AG20443 (cell line): ENCODE results near the gene ELOVL1.
"Not testable (repeated sequence)": the region's sequence is repeated elsewhere in the genome, so short reads cannot be mapped to it uniquely, and the experiment has no call there.

Experiments used
- DNase-seq: peaks from one replicate; pipeline ENCODE4 v3.0.0; 2012; ENCODE audit warnings: low spot score, mixed read lengths

ELOVL1 gene

GRCh38 chr1:43367904-43368645 lies at the start of gene ELOVL1:
TSS of gene ELOVL1 (minus strand) at chr1:43368011. CDS start at chr1:43365609, 2,402 bp downstream.
- DNase-seq, result peak; percentile 98

DNA sequence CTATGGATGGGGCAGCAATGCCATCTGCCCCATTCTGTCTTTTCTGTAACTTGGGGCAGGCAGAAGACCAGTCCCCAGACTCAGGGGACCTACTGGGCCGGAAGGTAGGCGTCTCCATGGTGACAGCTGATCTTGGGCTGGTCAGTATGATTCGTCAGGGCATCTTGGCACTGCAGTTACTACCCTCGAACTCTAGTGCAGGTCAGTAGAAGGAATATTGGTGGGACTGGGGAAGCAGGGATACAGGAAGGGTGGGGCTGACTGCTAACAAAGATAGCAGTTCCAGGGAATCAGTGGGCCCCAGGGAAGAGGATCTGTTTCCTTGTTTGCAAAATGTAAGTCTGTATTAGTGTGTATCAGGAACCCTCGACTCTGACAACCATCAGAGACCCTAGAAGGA lies 48.1 kb upstream of the ELOVL1 start:
- no peak for DNase-seq

GRCh38 chr1:43414634-43415223 lies 46.9 kb upstream of the ELOVL1 start:
- DNase-seq, result peak; percentile 60

- not testable (repeated sequence) for DNase-seq
Measured at GRCh38 chr1:43413426-43413825, 45.6 kb upstream of the ELOVL1 start.

GRCh38 chr1:43410571-43410970 lies 42.8 kb upstream of the ELOVL1 start:
- DNase-seq, result no peak

- no peak for DNase-seq
Measured at GRCh38 chr1:43405876-43406234, 38.0 kb upstream of the ELOVL1 start.

GRCh38 chr1:43405219-43405875 lies 37.5 kb upstream of the ELOVL1 start:
- no peak for DNase-seq

DNA sequence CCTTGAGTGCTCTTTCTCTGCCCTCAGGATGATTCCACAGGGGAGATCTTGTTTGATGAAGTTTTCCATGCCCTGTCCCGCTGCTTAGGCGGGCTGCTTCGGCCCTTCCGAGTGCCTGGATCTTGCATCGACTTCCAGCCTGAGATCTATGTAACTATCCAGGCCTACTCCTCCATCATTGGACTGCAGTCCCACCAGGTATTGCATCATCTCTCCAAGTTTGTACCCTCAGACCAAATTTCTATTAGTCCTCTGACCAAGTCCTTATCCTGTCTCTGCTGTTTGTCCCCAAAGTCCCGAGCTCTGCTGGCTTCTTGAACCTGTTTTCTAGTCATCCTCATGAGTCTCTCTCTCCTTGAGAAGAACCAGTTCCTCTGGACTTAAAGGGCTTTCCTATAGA lies 36.5 kb upstream of the ELOVL1 start:
- DNase-seq, result no peak

GRCh38 chr1:43402089-43402865 lies 34.5 kb upstream of the ELOVL1 start:
- no peak for DNase-seq

DNA sequence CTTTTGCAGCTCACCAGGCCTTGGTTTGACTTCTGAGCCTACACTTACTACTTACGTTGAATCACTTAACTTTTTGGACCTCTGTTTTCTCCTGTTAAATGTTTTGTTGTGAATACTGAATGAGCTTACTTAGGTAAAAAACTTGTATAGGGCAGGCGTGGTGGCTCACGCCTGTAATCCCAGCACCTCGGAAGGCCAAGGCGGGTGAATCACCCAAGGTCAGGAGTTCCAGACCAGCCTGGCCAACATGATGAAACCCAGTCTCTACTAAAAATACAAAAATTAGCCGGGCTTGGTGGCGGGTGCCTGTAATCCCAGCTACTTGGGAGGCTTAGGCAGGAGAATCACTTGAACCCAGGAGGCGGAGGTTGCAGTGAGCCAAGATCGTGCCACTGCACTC lies 32.6 kb upstream of the ELOVL1 start:
- DNase-seq, result not testable (repeated sequence)

DNA sequence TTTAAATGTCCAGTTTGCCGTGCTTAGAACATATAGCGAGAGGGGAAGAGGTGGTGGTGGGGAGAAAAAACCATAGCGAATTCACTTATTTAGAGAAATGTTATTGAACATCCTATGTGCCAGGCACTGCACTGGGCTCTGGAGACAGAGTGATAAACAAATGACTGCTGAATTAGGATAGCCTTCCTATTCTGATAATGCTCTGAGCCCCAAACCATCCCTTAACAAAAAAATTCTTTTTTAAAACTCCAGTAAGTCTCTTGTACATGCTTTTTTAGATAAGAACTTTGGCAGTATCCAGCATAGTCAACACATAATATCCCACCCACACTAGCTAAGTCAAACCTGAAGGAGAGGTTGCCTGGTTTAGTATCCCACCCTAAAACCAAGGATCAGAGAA lies 30.4 kb upstream of the ELOVL1 start:
- no peak for DNase-seq

GRCh38 chr1:43396059-43396458 lies 28.2 kb upstream of the ELOVL1 start:
- no peak for DNase-seq

- DNase-seq, result no peak
Measured at GRCh38 chr1:43395523-43395922, 27.7 kb upstream of the ELOVL1 start.

GRCh38 chr1:43392702-43393101 lies 24.9 kb upstream of the ELOVL1 start:
- no peak for DNase-seq

DNA sequence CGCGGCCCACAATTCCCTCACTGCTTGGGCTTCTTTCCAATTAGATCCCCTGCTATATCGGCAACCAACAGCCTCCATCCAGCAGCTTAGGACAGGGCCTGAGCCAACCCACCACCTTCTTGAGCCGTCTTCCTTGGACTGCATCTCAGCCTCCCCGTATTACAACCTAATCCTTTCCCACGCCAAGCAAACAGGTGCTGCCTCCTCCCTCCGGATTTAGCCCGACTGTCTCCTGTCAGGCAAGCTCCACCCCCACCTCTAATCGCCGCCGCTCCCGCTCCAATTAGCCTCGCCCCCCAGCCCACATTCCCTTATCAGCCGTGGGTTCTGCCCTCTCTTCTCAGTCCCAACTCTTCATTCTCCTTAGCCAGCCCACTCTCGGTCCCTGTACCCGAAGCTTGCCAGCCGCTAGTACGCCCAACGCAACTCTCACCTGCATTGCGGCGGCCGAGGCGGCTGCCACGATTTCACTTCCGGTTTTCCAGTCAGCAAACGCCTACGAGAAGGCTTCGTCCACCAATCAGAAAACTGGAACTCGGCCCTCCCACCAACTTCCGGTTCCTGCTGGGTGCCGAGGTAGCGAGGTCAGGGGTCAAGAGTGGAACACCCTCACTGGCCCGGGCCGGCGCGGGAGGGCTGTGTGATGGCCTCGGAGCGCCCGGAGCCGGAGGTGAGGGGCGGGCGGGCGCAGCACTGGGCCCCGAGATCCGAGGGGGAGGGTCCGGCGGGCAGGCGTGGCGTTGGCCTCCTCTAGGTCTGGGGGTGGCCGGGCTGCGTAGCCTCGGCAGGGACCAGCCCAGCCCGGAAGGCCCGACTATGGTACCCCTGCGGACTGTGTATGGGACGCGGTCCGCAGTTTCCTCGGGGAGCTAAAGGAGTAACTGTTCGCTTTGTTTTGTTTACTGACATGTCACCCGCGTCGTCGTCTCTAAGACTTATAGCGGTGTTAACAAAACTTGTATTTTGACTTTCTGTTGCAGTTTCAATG lies 21.8 kb upstream of the ELOVL1 start, which contains the start of the genes MED8 and SZT2:
Gene MED8, minus strand, starts transcription at position 475 of the 988 bp plus-strand sequence. Its CDS starts 36 bp downstream, at position 439.
Gene SZT2, plus strand, starts transcription at position 574 of the 988 bp plus-strand sequence. Its CDS starts 70 bp downstream, at position 644.
- peak; percentile 98 for DNase-seq

- DNase-seq, result no peak
Measured at GRCh38 chr1:43388613-43389012, 20.8 kb upstream of the ELOVL1 start.

DNA sequence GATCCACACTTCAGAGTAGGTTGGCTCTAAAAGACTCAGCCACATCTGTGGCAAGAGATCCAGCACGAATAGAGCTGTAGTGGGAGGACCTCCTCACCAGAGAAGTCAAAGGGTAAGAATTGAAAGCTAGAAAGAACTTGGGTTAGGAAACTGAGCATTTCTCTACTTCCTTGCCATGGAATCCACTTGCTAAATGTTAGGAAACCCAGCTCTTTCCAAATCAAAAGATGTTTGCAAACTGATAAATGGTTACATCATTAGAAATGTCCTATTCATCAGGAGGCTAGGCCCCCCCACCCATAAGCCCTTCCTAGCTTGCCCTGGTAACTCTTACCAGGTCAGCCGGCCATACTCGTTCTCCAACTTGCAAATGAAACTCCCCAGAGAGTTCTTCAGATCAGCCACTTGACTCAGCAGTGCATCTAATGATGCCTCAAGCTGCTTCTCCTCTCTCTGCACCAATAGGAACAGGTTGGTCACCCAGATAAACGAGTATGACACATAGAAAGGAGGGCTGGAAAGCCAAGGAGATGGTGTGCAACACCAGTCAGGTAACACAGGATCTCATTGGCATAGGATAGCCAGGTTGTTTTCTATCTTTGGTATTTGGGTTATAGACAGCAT lies 20.3 kb upstream of the ELOVL1 start:
- DNase-seq, result no peak

DNA sequence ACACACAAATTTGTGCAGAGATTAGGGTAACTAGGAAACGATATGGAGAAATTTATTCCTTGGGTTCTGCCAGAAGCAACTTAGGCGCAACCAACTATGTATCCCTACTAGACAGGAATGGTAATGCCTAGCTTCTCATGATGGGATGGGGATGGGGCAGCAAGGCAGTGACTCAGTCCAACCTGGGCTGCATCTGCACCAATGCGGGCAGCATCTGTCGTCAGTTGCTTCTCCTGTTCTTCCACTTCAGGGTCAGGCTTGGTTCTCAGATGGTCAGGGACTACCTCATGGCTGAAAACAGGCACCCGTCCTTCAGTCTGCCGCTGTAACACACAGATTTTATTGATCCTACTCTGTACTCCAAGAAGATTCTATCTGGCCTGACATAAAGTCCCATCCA lies 18.9 kb upstream of the ELOVL1 start:
- no peak for DNase-seq

GRCh38 chr1:43383449-43383848 lies 15.6 kb upstream of the ELOVL1 start:
- no peak for DNase-seq

DNA sequence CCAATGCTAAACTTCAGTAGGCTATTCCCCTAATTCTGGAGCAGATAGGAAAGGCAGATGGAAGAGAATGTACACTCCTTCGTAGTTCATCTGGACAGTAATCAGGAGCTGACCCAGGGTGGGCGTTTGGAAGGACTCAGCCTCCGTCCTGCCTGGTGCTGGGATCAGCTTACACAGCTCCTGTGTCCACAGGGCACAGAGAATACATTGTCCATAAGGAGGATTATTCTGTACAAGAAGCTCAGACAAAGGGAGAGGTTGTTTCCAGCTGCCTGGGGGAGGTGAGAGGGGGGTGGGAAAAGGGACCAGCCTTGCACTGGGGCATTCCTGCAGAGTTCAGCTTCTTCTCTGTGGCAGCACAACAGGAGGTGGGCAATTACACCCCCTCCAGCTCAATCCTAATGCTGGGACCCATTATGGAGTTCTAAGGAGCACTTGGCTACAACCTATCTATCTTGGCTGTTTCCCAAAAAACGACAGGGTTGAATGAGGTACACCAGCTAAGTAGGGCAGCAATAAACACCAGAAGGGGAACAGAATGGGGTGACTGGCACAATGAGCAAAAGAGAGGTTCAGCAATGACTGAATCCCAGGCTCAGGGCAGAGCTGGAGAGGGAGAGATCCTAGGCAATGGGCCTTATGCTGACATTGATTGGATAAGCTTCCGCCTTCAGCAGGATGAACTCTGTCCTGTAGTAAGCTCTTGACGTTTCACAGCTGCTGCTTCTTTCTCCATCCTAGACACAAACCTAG lies 14.4 kb upstream of the ELOVL1 start:
- DNase-seq, result no peak
